NCI-H226 (cell line): Measurements from ENCODE around the gene OGDH.
"Not testable (repeated sequence)": the region's sequence is repeated elsewhere in the genome, so short reads cannot be mapped to it uniquely, and the experiment has no call there.

Experiments used
- DNase-seq: peaks from one replicate; pipeline ENCODE4 v3.0.0-alpha.2; 2015

OGDH gene

DNA sequence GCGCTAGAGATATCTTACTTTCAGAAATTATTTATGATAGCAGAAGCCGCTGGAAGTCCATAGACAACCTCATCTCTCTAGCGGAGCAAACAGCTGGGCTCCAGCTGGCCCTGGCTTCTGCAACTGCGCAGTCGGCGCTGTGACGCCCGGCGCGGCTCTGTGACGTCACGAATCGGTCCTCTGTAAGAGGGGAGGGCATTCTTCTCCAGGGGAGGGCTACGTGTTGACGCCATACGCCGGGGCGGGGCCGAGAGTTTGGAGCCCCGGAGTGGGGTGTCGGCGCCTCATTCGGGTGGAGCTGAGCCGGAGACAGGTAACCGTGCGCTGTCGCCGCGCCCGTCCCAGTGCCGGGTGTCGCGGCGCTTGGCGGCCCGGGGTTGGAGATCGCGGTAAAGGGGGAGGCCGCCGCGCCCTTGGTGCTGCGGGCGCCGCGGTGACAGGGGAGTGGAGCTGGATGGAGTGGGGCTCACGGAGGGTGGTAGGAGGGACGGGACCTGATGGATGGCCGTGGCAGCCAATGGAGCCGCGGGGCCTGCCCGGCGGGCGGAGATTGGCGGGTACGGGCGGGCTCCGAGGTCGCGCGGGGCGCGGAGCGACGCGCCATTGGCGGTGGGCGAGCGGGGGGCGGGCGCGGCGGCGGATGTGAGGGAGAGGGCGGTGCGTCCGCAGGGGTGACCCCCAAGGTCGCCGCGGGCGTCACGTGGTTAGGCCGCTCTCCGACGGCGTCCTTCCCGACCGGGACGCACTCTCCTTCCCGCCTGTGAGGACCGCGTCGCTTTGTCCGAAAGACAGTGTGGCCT is at the start of gene OGDH:
Gene OGDH, plus strand, starts transcription at position 287 of the 800 bp plus-strand sequence. CDS start 17,717 bp downstream, outside the sequence.
- peak; percentile 99 for DNase-seq

- DNase-seq: no peak
Measured at GRCh38 chr7:44557485-44557884, 48.9 kb upstream of the OGDH start.

DNA sequence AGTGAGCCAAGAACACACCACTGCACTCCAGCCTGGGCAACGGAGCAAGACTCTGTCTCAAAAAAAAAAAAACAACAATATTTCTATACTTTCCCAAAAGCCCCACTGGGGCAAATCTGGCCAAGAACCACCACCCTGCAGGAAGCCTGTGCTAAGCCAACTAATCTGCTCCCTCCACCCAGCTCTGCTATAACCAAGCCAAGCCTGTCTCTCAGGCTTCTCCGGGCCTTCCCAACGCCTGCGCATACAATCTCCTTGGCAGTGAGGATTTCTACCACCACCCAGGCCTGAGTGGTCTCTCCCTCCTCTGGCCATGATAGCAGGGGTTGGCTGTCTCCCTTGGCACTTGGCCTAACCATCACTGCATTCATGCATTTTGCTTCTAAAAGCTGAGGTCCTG is 46.9 kb upstream of the OGDH start:
- DNase-seq: no peak

DNA sequence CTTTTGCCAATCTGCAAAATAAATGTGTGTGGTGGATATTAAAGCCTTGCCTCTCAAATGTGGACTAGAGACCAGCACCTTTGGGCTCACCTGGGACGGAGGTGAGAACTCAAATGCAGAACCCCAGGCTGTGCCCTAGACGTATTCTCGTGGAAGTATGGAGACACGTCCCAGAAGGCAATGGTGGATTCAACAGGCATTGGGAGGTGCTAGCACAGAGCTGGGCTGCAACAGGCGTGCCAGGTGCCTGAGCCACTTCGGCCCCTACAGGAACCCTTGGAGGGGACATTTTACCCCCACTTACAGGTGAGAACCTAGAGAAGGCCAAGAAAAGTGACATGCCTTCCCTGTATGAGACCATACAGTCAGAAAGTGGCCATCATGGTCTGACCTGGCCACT is 44.9 kb upstream of the OGDH start:
- DNase-seq: no peak

GRCh38 chr7:44561962-44562621 is 44.3 kb upstream of the OGDH start:
- DNase-seq: peak; percentile 83

- not testable (repeated sequence) for DNase-seq
Measured at GRCh38 chr7:44562622-44562962, 43.8 kb upstream of the OGDH start.

DNA sequence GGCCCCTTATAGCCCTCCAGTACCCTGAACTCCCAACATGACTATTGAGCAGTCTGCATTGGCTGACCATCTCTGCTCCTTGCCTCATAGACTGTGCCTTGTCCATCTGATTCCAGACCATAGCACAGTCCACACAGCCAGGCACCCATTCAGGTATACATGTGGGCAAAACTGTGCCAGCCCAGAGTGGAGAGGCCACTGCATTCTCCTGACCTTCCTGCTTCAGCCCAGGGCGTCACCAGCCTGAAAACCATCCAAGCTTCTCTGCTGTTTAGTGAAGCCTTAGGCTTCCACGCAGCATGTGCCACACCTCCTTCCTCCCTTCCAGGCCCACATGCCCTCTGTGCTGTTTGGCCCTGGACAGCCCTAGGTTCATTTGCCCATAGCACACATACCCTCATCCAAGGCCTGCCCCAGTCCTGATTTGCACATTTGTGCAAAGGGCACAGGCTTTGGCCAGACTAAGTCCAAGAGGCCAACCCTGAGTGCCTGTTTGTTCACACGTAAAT is 43.2 kb upstream of the OGDH start:
- DNase-seq: no peak

DNA sequence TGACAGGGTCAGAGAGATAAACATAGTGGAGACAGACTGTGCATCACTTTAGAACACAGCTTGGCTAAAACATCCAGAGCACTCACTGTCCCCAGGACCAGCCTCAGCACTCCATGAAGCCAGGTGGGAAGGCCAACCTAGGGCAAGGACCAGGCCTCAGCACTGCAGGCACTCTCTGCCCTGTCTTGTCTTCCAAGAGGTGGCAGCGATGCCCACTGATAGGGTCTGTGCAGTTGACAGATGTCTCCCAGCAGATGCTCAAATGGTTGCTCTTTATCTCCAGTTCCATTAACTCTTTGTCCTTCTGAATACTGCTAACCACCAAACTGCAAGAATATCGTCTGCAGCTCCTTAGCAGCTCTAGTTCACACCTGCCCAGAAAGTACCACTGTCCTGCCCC is 41.8 kb upstream of the OGDH start:
- no peak for DNase-seq

GRCh38 chr7:44565097-44565794 is 41.2 kb upstream of the OGDH start:
- peak; percentile 42 for DNase-seq

GRCh38 chr7:44565795-44566559 is 40.5 kb upstream of the OGDH start:
- DNase-seq: no peak

GRCh38 chr7:44566680-44567079 is 39.7 kb upstream of the OGDH start:
- DNase-seq: no peak

- DNase-seq: no peak
Measured at GRCh38 chr7:44567884-44568283, 38.5 kb upstream of the OGDH start.

DNA sequence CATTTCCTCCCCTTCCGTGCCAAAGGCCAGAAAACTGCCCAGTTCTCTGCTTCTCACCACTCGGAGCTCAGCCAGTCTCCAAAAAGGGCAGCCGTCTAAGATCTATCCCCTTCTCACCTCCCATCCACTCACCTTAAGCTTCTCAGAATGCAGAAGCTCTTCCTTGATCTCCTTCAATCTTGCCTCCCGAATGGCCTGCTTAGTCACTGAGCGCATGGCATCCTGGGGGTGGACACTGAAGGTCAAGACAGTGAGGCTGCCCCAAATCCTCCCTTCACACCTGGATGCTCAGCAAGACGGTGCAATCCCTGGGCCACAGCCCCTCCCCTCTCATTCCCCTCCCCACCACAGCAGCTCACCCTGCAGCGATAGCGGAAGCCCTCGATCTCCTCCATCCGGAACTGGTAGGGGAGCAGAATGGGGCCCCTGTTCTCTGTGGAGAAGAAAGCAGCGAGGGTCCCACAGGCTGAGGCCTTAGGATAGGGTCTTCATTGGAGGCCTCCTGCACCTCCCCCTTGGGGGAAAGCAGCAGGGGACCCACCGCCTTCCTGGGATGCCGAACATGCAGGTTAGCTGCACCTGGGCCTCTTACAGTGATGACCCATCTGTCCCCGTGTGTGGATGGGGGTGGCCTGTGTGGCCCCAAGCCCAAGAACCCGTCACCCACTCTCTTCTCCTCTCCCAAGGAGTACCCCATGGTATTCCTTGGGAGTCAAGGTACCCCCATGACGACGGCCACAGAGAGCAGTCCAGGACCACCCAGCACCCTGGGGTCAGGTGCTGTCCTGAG is 37.5 kb upstream of the OGDH start:
- DNase-seq: no peak

- DNase-seq: no peak
Measured at GRCh38 chr7:44569959-44570358, 36.5 kb upstream of the OGDH start.

GRCh38 chr7:44572771-44573170 is 33.7 kb upstream of the OGDH start:
- DNase-seq: no peak

- peak; percentile 99 for DNase-seq
Measured at GRCh38 chr7:44573464-44574286, 32.8 kb upstream of the OGDH start, which contains the start of gene DDX56. DDX56 (minus strand) TSS chr7:44573908; CDS start chr7:44573895, 13 bp downstream.

GRCh38 chr7:44574287-44574872 is 32.0 kb upstream of the OGDH start:
- no peak for DNase-seq

GRCh38 chr7:44575054-44575453 is 31.4 kb upstream of the OGDH start:
- DNase-seq: no peak

- DNase-seq: no peak
Measured at GRCh38 chr7:44576228-44576627, 30.2 kb upstream of the OGDH start.
